GM13976 (cell line): ENCODE results near the gene RXFP2.

Source experiments
- DNase-seq: peaks from one replicate; pipeline ENCODE4 v3.0.0; 2012; ENCODE audit warnings: low spot score
- CTCF ChIP-seq: IDR thresholded peaks from 2 replicates; pipeline ENCODE4 v1.5.1; 2012; ENCODE audit warnings: borderline replicate concordance, mild to moderate bottlenecking; ENCODE audit not compliant: insufficient read depth; ENCODE audit errors: extremely low read depth, missing control alignments, control extremely low read depth
- in situ Hi-C: fragments of 300-500 bp; cut with MboI; formaldehyde crosslinking; loops from one replicate; pipeline ENCODE4 v1.12.0; 2022; ENCODE audit warnings: low sequenced_read_pairs, mixed read lengths, inconsistent platforms; ENCODE audit not compliant: unreplicated experiment

RXFP2 gene

GRCh38 chr13:31827707-31828106, 88.4 kb downstream of the RXFP2 start:
- TF ChIP-seq CTCF: no peak
- no peak for DNase-seq
- in situ Hi-C loops: no loop called here

GRCh38 chr13:31835932-31836331, 96.6 kb downstream of the RXFP2 start:
- no peak for TF ChIP-seq CTCF
- no peak for DNase-seq
- in situ Hi-C loops: no loop called here

- in situ Hi-C loops: no loop called here
- no peak for TF ChIP-seq CTCF
- DNase-seq: no peak
Measured at GRCh38 chr13:31843044-31843443, 103.7 kb downstream of the RXFP2 start.

- peak; percentile 92 for DNase-seq
- in situ Hi-C loops: no loop called here
- no peak for TF ChIP-seq CTCF
Measured at GRCh38 chr13:31846182-31846938, 107.0 kb downstream of the RXFP2 start.

- no peak for DNase-seq
- TF ChIP-seq CTCF: no peak
- in situ Hi-C loops: no loop called here
Measured at GRCh38 chr13:31846961-31847752, 107.8 kb downstream of the RXFP2 start.

- no peak for TF ChIP-seq CTCF
- no peak for DNase-seq
- in situ Hi-C loops: no loop called here
Measured at GRCh38 chr13:31848621-31849020, 109.3 kb downstream of the RXFP2 start.

GRCh38 chr13:31849206-31849605, 109.9 kb downstream of the RXFP2 start:
- in situ Hi-C loops: no loop called here
- no peak for TF ChIP-seq CTCF
- no peak for DNase-seq
